ENCODE measurements around the gene LY9. TPM values are rescaled to one million over a fixed set of nuclear protein-coding genes. Genes with fewer than 3 reads are reported as not detected.

The LY9 gene
- total RNA-seq, 1 experiment from 2014 or later: not detected

GRCh38 chr1:160774886-160775719, 20.9 kb upstream of the LY9 start:
- no peak overlapping the region for H3K4me2 ChIP-seq (ENCODE audit: insufficient read depth, insufficient read length, low read length)
- H3K14ac ChIP-seq (ENCODE audit: insufficient read depth, low read length): no peak overlapping the region
- no peak overlapping the region for H3K9ac ChIP-seq (ENCODE audit: extremely low read depth, insufficient read length, low read length)
- H3K27me3 ChIP-seq (ENCODE audit: insufficient read depth, low read length): no peaks in the 10 kb centered on the region
- no peak overlapping the region for H3T11ph ChIP-seq (ENCODE audit: low read length)
- H3K79me2 ChIP-seq (ENCODE audit: insufficient read depth, low read length): no peaks in the 10 kb centered on the region
- H3K56ac ChIP-seq (ENCODE audit: insufficient read length, low read depth, low read length): no peak overlapping the region
- Mint-ChIP-seq H3K9me3 (no peaks in the 10 kb centered on the region), H3K27me3 (ENCODE audit: low read depth) (no peaks in the 10 kb centered on the region), H3K36me3 (ENCODE audit: insufficient read depth in 1 of 3, low read depth in 3 of 3) (no peaks in the 10 kb centered on the region; a peak in 1 of 7 replicates), H3K27ac (peak overlapping the region in 1 of 3 experiments; percentile 7; a peak in 2 of 7 replicates), H3K4me3 (no peak overlapping the region), H3K4me1 (peaks cover 12 to 20% of the 10 kb centered on the region in 2 experiments; a peak in 3 of 4 replicates)
- H2BK12ac ChIP-seq (ENCODE audit: insufficient read length, low read depth, low read length): no peak overlapping the region
- DNase-seq: no peak
- no peaks in the 10 kb centered on the region for H3K9me3 ChIP-seq (ENCODE audit: control insufficient read depth, low read depth, low read length)
- no peak overlapping the region for H2AFZ ChIP-seq (ENCODE audit: low read length)
- TF ChIP-seq CTCF (conservative IDR thresholded peaks at IDR 0.05): no peak
- no peaks in the 10 kb centered on the region for H4K20me1 ChIP-seq (ENCODE audit: control insufficient read depth, insufficient read depth, insufficient read length)
- no peak overlapping the region for H4K5ac ChIP-seq (ENCODE audit: insufficient read length, low read depth, low read length)
- H3K4me1 ChIP-seq (ENCODE audit: insufficient read depth, low read length): no peaks in the 10 kb centered on the region
- no peak overlapping the region for H4K91ac ChIP-seq (ENCODE audit: insufficient read length, low read depth, low read length)
- H3K23ac ChIP-seq (ENCODE audit: insufficient read length, low read depth, low read length): no peak overlapping the region
- no peaks in the 10 kb centered on the region for H3K79me1 ChIP-seq (ENCODE audit: insufficient read depth, low read depth, low read length, poor library complexity, severe bottlenecking)
- H2BK120ac ChIP-seq (ENCODE audit: low read depth, low read length, poor library complexity, severe bottlenecking): no peak overlapping the region
- no peak overlapping the region for H3K4ac ChIP-seq (ENCODE audit: low read depth, low read length)
- H2BK20ac ChIP-seq (ENCODE audit: low read depth, low read length, poor library complexity, severe bottlenecking): no peak overlapping the region
- H2BK15ac ChIP-seq (ENCODE audit: low read depth, low read length): no peak overlapping the region
- H2BK5ac ChIP-seq (ENCODE audit: insufficient read length, low read length): no peak overlapping the region
- H4K8ac ChIP-seq (replicated peaks; ENCODE audit: insufficient read length, low read depth, low read length): no peak overlapping the region
- no CpG with 5 or more reads among the region's 2 CpGs for WGBS (ENCODE audit: extremely low coverage, insufficient read length, low lambda C conversion rate)
- no peak overlapping the region for H3K27ac ChIP-seq (ENCODE audit: insufficient read length, low read depth, low read length)
- no peaks in the 10 kb centered on the region for H3K23me2 ChIP-seq (ENCODE audit: insufficient read length, low read depth, low read length, poor library complexity, severe bottlenecking)
- H2AK5ac ChIP-seq (ENCODE audit: insufficient read length, low read length): no peak overlapping the region
- H3K18ac ChIP-seq (ENCODE audit: insufficient read length, low read depth, low read length): no peak overlapping the region
